Measurements from ENCODE around the gene GPC1. TPM values are rescaled to one million over a fixed set of nuclear protein-coding genes. Genes with fewer than 3 reads are reported as not detected.

The GPC1 gene
- total and polyA plus RNA-seq, 4 donors, result 28.0 to 66.8 (median 47.5) TPM

DNA sequence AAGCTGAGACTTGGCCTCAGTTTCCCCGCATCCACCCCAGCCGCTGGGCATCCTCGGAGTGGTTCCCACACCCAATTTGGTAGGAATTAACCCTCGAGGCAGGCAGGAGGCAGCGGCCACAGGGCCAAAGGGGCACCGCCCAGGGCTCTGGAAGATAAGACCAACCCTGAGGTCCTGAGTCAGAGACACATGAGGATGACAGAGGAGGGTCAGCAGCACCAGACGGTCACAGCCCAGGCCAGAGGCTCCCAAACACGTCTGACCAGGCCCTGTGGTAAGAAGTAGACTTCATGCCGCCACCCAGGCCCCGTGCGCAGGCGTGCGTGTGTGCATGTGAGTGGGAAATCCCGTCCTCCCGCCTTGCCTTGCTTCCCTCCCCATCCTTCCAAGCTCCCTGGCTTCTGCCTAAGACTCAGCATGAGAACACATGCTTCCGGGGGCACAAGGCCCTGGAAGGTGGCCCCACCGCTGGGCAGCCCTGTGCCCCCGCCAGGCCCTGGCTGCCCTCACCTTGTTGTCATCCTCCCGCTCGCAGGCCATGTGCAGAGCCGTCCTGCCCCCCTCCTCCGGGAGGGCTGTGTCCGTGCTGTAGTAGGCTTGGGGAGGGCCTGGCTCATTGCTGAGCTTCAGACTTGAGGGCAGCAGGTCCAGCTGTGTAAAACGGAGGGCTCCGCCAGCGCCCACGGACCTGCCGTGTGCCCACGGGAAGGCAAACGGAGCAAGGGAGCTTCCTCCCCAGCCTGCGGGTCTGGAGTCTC lies 76.1 kb downstream of the GPC1 start:
- no peak overlapping the region for H3K4me3 ChIP-seq (ENCODE audit: low read length in 2 of 2)
- no peaks in the 10 kb centered on the region for H3K9me3 ChIP-seq (ENCODE audit: control insufficient read depth, low read length)
- WGBS, 2 donors, result 94 to 95% methylated on average over 30 to 31 of the region's 31 CpGs
- H3K27ac ChIP-seq (ENCODE audit: low read depth in 1 of 2, low read length in 2 of 2), result no peak overlapping the region
- H3K27me3 ChIP-seq (ENCODE audit: control insufficient read depth in 1 of 2, insufficient read depth in 2 of 2, low read length in 1 of 2), result no peaks in the 10 kb centered on the region
- no peaks in the 10 kb centered on the region for H3K4me1 ChIP-seq (ENCODE audit: control insufficient read depth in 1 of 2, insufficient read depth in 2 of 2, low read length in 2 of 2)
- DNase-seq (peak in 1 of 2 donors; percentile 66), ATAC-seq (ENCODE audit: low FRiP score) (no peak)
- H3K36me3 ChIP-seq (ENCODE audit: control insufficient read depth in 1 of 2, insufficient read depth in 2 of 2, low read length in 1 of 2), result no peaks in the 10 kb centered on the region
- intact Hi-C loops (cut with DNase I), result loop anchor here (5.0 to 10.0 kb wide), 2 partner anchors 193 to 331 kb away; no protein-coding TSS in a partner anchor

- no peaks in the 10 kb centered on the region for H3K9me3 ChIP-seq (ENCODE audit: control insufficient read depth, low read length)
- H3K36me3 ChIP-seq (ENCODE audit: control insufficient read depth in 1 of 2, insufficient read depth in 2 of 2, low read length in 1 of 2), result no peaks in the 10 kb centered on the region
- H3K4me3 ChIP-seq (ENCODE audit: low read length in 2 of 2), result no peak overlapping the region
- no peak overlapping the region for H3K27ac ChIP-seq (ENCODE audit: low read depth in 1 of 2, low read length in 2 of 2)
- WGBS, 2 donors, result 95 to 96% methylated on average over 9 to 11 of the region's 11 CpGs
- H3K4me1 ChIP-seq (ENCODE audit: control insufficient read depth in 1 of 2, insufficient read depth in 2 of 2, low read length in 2 of 2), result no peaks in the 10 kb centered on the region
- no peak for ATAC-seq (ENCODE audit: low FRiP score)
- peak in 1 of 2 donors; percentile 27 for DNase-seq
- H3K27me3 ChIP-seq (ENCODE audit: control insufficient read depth in 1 of 2, insufficient read depth in 2 of 2, low read length in 1 of 2), result no peaks in the 10 kb centered on the region
- intact Hi-C loops (cut with DNase I), result loop anchor here (5.0 to 10.0 kb wide), 2 partner anchors 193 to 330 kb away; no protein-coding TSS in a partner anchor
Measured at GRCh38 chr2:240512109-240512485, 76.6 kb downstream of the GPC1 start.

DNA sequence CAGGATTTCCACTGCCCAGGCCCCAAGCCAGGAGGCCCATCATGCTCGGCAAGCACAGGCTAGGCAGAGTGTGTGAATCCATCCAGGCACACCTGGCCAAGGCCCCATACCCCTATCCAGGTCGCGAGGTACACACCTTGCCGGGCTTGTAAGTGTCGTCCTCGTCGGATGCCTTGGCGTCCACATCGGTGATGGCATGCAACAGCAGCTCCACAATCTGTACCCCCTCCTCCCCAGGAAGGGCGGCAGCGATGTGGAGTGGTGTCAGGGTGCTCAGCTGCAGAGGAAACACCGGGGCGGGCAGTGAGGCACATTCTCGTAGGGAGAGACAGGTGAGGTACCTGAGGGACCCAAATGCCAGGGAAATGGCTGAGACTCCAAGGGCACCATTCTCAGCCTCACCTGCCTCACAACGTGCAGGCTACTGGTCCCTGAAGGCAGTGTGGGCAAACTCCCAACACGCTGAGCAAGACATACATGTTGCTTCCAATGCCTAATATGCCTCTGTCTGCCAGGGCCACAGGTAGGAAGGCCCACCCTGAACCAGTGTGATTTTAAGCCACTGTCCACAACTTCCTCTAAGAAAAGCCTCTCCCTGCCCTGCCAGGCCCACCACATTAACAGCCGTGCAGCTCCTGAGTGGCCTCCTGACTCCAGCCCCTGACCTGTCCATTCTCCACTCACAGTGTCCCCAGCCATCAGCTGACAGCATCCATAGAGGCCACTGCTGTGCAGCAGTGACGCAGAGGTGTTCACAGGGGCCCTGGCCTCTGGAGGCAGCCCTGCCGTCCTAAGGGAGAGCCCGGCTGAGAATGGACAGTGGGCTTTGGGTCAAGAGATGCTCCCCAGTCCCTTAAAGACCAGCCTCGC lies 77.4 kb downstream of the GPC1 start:
- intact Hi-C loops (cut with DNase I), result loop anchor here (5.0 to 10.0 kb wide), 2 partner anchors 192 to 329 kb away; no protein-coding TSS in a partner anchor
- DNase-seq (peak in 1 of 2 donors; percentile 69), ATAC-seq (ENCODE audit: low FRiP score) (no peak)
- 96 to 97% methylated on average over 21 of the region's 21 CpGs for WGBS, 2 donors
- Histone ChIP-seq H3K27me3 (ENCODE audit: control insufficient read depth in 1 of 2, insufficient read depth in 2 of 2, low read length in 1 of 2) (no peaks in the 10 kb centered on the region), H3K4me1 (ENCODE audit: control insufficient read depth in 1 of 2, insufficient read depth in 2 of 2, low read length in 2 of 2) (no peaks in the 10 kb centered on the region), H3K36me3 (ENCODE audit: control insufficient read depth in 1 of 2, insufficient read depth in 2 of 2, low read length in 1 of 2) (no peaks in the 10 kb centered on the region), H3K9me3 (ENCODE audit: control insufficient read depth, low read length) (no peaks in the 10 kb centered on the region), H3K27ac (ENCODE audit: low read depth in 1 of 2, low read length in 2 of 2) (no peak overlapping the region), H3K4me3 (ENCODE audit: low read length in 2 of 2) (no peak overlapping the region)

- Histone ChIP-seq H3K36me3 (ENCODE audit: control insufficient read depth in 1 of 2, insufficient read depth in 2 of 2, low read length in 1 of 2) (no peaks in the 10 kb centered on the region), H3K9me3 (ENCODE audit: control insufficient read depth, low read length) (no peaks in the 10 kb centered on the region), H3K4me3 (ENCODE audit: low read length in 2 of 2) (no peak overlapping the region), H3K27ac (ENCODE audit: low read depth in 1 of 2, low read length in 2 of 2) (no peak overlapping the region), H3K4me1 (ENCODE audit: control insufficient read depth in 1 of 2, insufficient read depth in 2 of 2, low read length in 2 of 2) (no peaks in the 10 kb centered on the region), H3K27me3 (ENCODE audit: control insufficient read depth in 1 of 2, insufficient read depth in 2 of 2, low read length in 1 of 2) (no peaks in the 10 kb centered on the region)
- peak; percentile 82 for ATAC-seq (ENCODE audit: low FRiP score)
- 42% methylated on average over 13 of the region's 13 CpGs for WGBS, 2 donors
- intact Hi-C loops (cut with DNase I), result loop anchor here (5.0 to 10.0 kb wide), 2 partner anchors 191 to 329 kb away; no protein-coding TSS in a partner anchor
- peak; percentile 91 to 93 for DNase-seq
Measured at GRCh38 chr2:240513549-240514287, 78.3 kb downstream of the GPC1 start.

DNA sequence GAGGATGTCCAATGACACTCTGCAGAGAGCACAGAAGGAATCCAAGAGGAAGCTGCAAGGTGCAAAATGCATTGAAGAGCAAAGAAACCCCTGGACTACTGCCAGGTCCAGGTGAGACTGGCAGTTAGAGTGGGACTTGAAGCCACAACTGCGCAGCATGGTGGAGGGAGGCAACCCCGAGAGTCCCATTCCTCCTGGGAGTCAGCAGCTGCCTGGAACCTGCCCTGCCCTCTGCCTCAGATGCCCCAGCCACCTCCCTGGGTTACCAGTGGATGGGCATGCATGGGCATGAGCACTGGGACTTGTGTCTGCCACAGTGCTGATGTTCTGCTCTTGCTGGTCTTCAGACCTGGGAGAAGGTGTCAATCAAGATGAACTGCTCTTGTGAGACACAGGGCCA lies 79.2 kb downstream of the GPC1 start:
- ATAC-seq (ENCODE audit: low FRiP score), result no peak
- H3K9me3 ChIP-seq (ENCODE audit: control insufficient read depth, low read length), result no peaks in the 10 kb centered on the region
- H3K4me1 ChIP-seq (ENCODE audit: control insufficient read depth in 1 of 2, insufficient read depth in 2 of 2, low read length in 2 of 2), result no peaks in the 10 kb centered on the region
- H3K27me3 ChIP-seq (ENCODE audit: control insufficient read depth in 1 of 2, insufficient read depth in 2 of 2, low read length in 1 of 2), result no peaks in the 10 kb centered on the region
- WGBS, 2 donors, result 96 to 100% methylated on average over 2 of the region's 2 CpGs
- intact Hi-C loops (cut with DNase I), result loop anchor here (5.0 to 10.0 kb wide), 2 partner anchors 190 to 328 kb away; no protein-coding TSS in a partner anchor
- no peak overlapping the region for H3K4me3 ChIP-seq (ENCODE audit: low read length in 2 of 2)
- no peaks in the 10 kb centered on the region for H3K36me3 ChIP-seq (ENCODE audit: control insufficient read depth in 1 of 2, insufficient read depth in 2 of 2, low read length in 1 of 2)
- H3K27ac ChIP-seq (ENCODE audit: low read depth in 1 of 2, low read length in 2 of 2), result no peak overlapping the region
- peak in 1 of 2 donors; percentile 63 for DNase-seq

DNA sequence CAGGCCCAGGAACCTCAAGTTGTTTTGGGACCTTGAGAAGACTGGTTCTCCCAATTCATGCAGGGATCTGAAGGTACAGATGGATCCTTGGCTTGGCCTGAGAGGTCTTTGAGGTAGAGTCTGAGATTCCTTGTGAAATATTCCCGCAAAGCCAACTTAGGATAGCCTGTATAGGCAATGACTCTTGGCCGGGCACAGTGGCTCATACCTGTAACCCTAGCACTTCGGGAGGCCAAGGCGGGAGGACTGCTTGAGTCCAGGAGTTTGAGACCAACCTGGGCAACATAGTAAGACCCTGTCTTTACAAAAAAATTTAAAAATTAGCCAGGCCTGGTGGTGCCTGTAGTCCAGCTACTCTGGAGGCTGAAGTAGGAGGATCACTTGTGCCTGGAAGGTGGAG lies 81.9 kb downstream of the GPC1 start:
- Histone ChIP-seq H3K9me3 (ENCODE audit: control insufficient read depth, low read length) (no peaks in the 10 kb centered on the region), H3K27me3 (ENCODE audit: control insufficient read depth in 1 of 2, insufficient read depth in 2 of 2, low read length in 1 of 2) (no peaks in the 10 kb centered on the region), H3K4me3 (ENCODE audit: low read length in 2 of 2) (no peak overlapping the region), H3K27ac (ENCODE audit: low read depth in 1 of 2, low read length in 2 of 2) (no peak overlapping the region), H3K4me1 (ENCODE audit: control insufficient read depth in 1 of 2, insufficient read depth in 2 of 2, low read length in 2 of 2) (no peaks in the 10 kb centered on the region), H3K36me3 (ENCODE audit: control insufficient read depth in 1 of 2, insufficient read depth in 2 of 2, low read length in 1 of 2) (no peaks in the 10 kb centered on the region)
- ATAC-seq (ENCODE audit: low FRiP score) (no peak), DNase-seq (peak in 1 of 2 donors; percentile 25)
- intact Hi-C loops (cut with DNase I), result loop anchor here (10.0 kb wide), 1 partner anchor 187 kb away; no protein-coding TSS in a partner anchor
- WGBS, 2 donors, result 98 to 100% methylated on average over 4 of the region's 4 CpGs
